H1 (cell line): ENCODE data around the gene HM13. TPM values are rescaled to one million over a fixed set of nuclear protein-coding genes. Genes with fewer than 3 reads are reported as not detected.

Experiments
- CTCF ChIA-PET: fragments of 300-600 bp; sonication (Branson Sonifier 250); formaldehyde crosslinking; loops from one replicate; lab custom pipeline; 2021; ENCODE audit not compliant: partially characterized antibody; lab: Charles Lee
- POLR2A ChIA-PET: fragments of 300-600 bp; sonication (Branson Sonifier 250); formaldehyde crosslinking; loops from one replicate; lab custom pipeline; 2021; ENCODE audit warnings: inconsistent platforms; ENCODE audit not compliant: partially characterized antibody; lab: Charles Lee
- DNase-seq, 2 experiments: peaks; one replicate each; pipeline versions ENCODE4 v3.0.0 to v3.0.0-alpha.2; 2010 to 2022; ENCODE audit warnings: low spot score in 2 of 2, low read depth in 1 of 2, mixed read lengths in 1 of 2
- FAIRE-seq: peaks from 2 replicates; lab custom pipeline; 2011; peaks lifted over from hg19 to GRCh38; lab: Jason Lieb, UNC
- H2AFZ ChIP-seq: 2 replicates; pipeline ENCODE4 v1.8.1; 2012; ENCODE audit warnings: low read length, inconsistent platforms
- H2AK5ac ChIP-seq: 2 replicates; pipeline ENCODE4 v1.6.1; 2013; ENCODE audit warnings: low read depth, low read length
- H2BK120ac ChIP-seq: replicated peaks from 2 replicates; pipeline ENCODE3; 2013; ENCODE audit warnings: low read depth, low read length, inconsistent platforms
- H2BK12ac ChIP-seq: 2 replicates; pipeline ENCODE4 v1.6.1; 2013; ENCODE audit warnings: low read depth, low read length
- H2BK15ac ChIP-seq: 2 replicates; pipeline ENCODE4 v1.6.1; 2013; ENCODE audit warnings: low read length
- H2BK20ac ChIP-seq: 2 replicates; pipeline ENCODE4 v1.6.1; 2013; ENCODE audit warnings: low read length
- H2BK5ac ChIP-seq: 2 replicates; pipeline ENCODE4 v1.6.1; 2013; ENCODE audit warnings: low read depth, low read length
- H3K14ac ChIP-seq: 2 replicates; pipeline ENCODE4 v1.6.1; 2013; ENCODE audit warnings: inconsistent platforms; ENCODE audit not compliant: insufficient read length
- H3K18ac ChIP-seq: 2 replicates; pipeline ENCODE4 v1.6.1; 2013; ENCODE audit warnings: low read length; ENCODE audit errors: extremely low read depth
- H3K23ac ChIP-seq: 2 replicates; pipeline ENCODE4 v1.6.1; 2013; ENCODE audit warnings: inconsistent platforms; ENCODE audit not compliant: insufficient read length
- H3K23me2 ChIP-seq: 2 replicates; pipeline ENCODE4 v1.6.1; 2013; ENCODE audit warnings: low read depth, low read length
- H3K27ac ChIP-seq: 2 replicates; pipeline ENCODE4 v1.6.1; 2011; ENCODE audit warnings: low read depth, low read length, inconsistent platforms
- H3K27me3 ChIP-seq, 4 experiments: replicated peaks in 1 of 4; 1 replicate in 1 of 4; 2 replicates in 3 of 4; pipeline versions ENCODE4 v1.6.1 to v1.8.1; 2011 to 2013; ENCODE audit warnings: low read length in 3 of 4, mild to moderate bottlenecking in 3 of 4, inconsistent platforms in 2 of 4, mixed read lengths in 2 of 4, moderate library complexity in 1 of 4; ENCODE audit not compliant: control insufficient read depth in 3 of 4, insufficient read depth in 3 of 4; ENCODE audit errors: extremely low read depth in 1 of 4
- H3K36me3 ChIP-seq, 4 experiments: 2 replicates each; pipeline versions ENCODE4 v1.6.1 to v1.8.1; 2011 to 2013; ENCODE audit warnings: mild to moderate bottlenecking in 4 of 4, low read length in 3 of 4, moderate library complexity in 2 of 4, control low read depth in 1 of 4, inconsistent platforms in 1 of 4; ENCODE audit not compliant: insufficient read depth in 4 of 4, control insufficient read depth in 2 of 4
- H3K4ac ChIP-seq: replicated peaks from 2 replicates; pipeline ENCODE3; 2013; ENCODE audit warnings: low read length, low read depth, mixed read lengths, inconsistent platforms; ENCODE audit not compliant: insufficient read length
- H3K4me1 ChIP-seq, 4 experiments: replicated peaks in 1 of 4; 1 replicate in 1 of 4; 2 replicates in 3 of 4; pipeline versions ENCODE4 v1.6.1 to v1.8.1; 2011 to 2013; ENCODE audit warnings: low read length in 3 of 4, inconsistent platforms in 2 of 4, mixed read lengths in 1 of 4; ENCODE audit not compliant: insufficient read depth in 4 of 4, control insufficient read depth in 3 of 4
- H3K4me2 ChIP-seq, 2 experiments: 2 replicates each; pipeline versions ENCODE4 v1.6.1 to v1.8.1; 2011 to 2013; ENCODE audit warnings: low read depth in 2 of 2, low read length in 2 of 2, control low read depth in 1 of 2, inconsistent platforms in 1 of 2, mild to moderate bottlenecking in 1 of 2; ENCODE audit not compliant: insufficient read depth in 1 of 2
- H3K4me3 ChIP-seq, 4 experiments: fragments of 200-600, 300-600 bp in 1 of 4; sonication (generic), shearing (Covaris generic), sonication (Bioruptor Twin) in 1 of 4; 2 replicates each; pipeline versions ENCODE4 v1.5.1 to v1.8.1; 2011 to 2016; ENCODE audit warnings: low read length in 4 of 4, low read depth in 3 of 4, control low read depth in 2 of 4, inconsistent platforms in 2 of 4, mild to moderate bottlenecking in 2 of 4, mixed read lengths in 1 of 4, moderate library complexity in 1 of 4; ENCODE audit not compliant: insufficient read depth in 2 of 4; ENCODE audit errors: extremely low read depth in 1 of 4
- H3K56ac ChIP-seq: replicated peaks from 2 replicates; pipeline ENCODE3; 2013; ENCODE audit warnings: low read depth, mild to moderate bottlenecking, mixed read lengths, low read length, inconsistent platforms; ENCODE audit not compliant: insufficient read length
- H3K79me1 ChIP-seq: 2 replicates; pipeline ENCODE4 v1.6.1; 2013; ENCODE audit warnings: low read depth, low read length, control low read depth
- H3K79me2 ChIP-seq, 2 experiments: 2 replicates each; pipeline versions ENCODE4 v1.6.1 to v1.8.1; 2012 to 2013; ENCODE audit warnings: low read length in 2 of 2, mild to moderate bottlenecking in 2 of 2, inconsistent platforms in 1 of 2; ENCODE audit not compliant: insufficient read depth in 2 of 2, control insufficient read depth in 1 of 2
- H3K9ac ChIP-seq, 4 experiments: replicated peaks in 1 of 4; 1 replicate in 1 of 4; 2 replicates in 3 of 4; pipeline versions ENCODE4 v1.6.1 to v1.8.1; 2011 to 2013; ENCODE audit warnings: low read depth in 3 of 4, low read length in 3 of 4, control low read depth in 2 of 4, mild to moderate bottlenecking in 2 of 4, moderate library complexity in 2 of 4, inconsistent platforms in 1 of 4; ENCODE audit errors: extremely low read depth in 1 of 4
- H3K9me3 ChIP-seq, 2 experiments: 2 replicates each; pipeline versions ENCODE4 v1.6.1 to v1.8.1; 2012 to 2013; ENCODE audit warnings: mild to moderate bottlenecking in 2 of 2, moderate library complexity in 2 of 2, control low read depth in 1 of 2, inconsistent platforms in 1 of 2, low read depth in 1 of 2, low read length in 1 of 2, mixed read lengths in 1 of 2; ENCODE audit not compliant: insufficient read depth in 2 of 2
- H4K20me1 ChIP-seq, 2 experiments: replicated peaks in 1 of 2; 2 replicates each; pipeline versions ENCODE3 to v1.8.1; 2011 to 2013; ENCODE audit warnings: inconsistent platforms in 2 of 2, low read length in 2 of 2, mild to moderate bottlenecking in 1 of 2; ENCODE audit not compliant: insufficient read depth in 2 of 2, control insufficient read depth in 1 of 2
- H4K5ac ChIP-seq: 2 replicates; pipeline ENCODE4 v1.6.1; 2013; ENCODE audit warnings: low read length, low read depth, mixed read lengths, inconsistent platforms; ENCODE audit not compliant: insufficient read length
- H4K8ac ChIP-seq: 2 replicates; pipeline ENCODE4 v1.8.0; 2013; ENCODE audit warnings: mild to moderate bottlenecking, moderate library complexity, low read length, inconsistent platforms; ENCODE audit not compliant: insufficient read depth; ENCODE audit errors: extremely low read depth
- H4K91ac ChIP-seq: replicated peaks from 2 replicates; pipeline ENCODE3; 2013; ENCODE audit warnings: low read length, mixed read lengths, inconsistent platforms; ENCODE audit not compliant: insufficient read length
- EGR1 ChIP-seq: IDR thresholded peaks from 2 replicates; pipeline ENCODE4 v1.6.1; 2011; ENCODE audit warnings: low read depth, low read length, borderline replicate concordance
- POU5F1 ChIP-seq: IDR thresholded peaks from 2 replicates; pipeline ENCODE4 v1.6.1; 2011; ENCODE audit warnings: low read depth, mild to moderate bottlenecking, low read length, moderate library complexity
- WGBS, 2 experiments: shearing (Covaris generic) in 1 of 2; methylation state at CpG; one replicate each; pipeline versions ENCODE4 v1.1.6 to v1.1.7; 2013 to 2015; ENCODE audit warnings: low lambda C conversion rate in 2 of 2, mixed read lengths in 2 of 2, inconsistent platforms in 1 of 2, low coverage in 1 of 2, missing lambda C conversion rate in 1 of 2; ENCODE audit not compliant: insufficient replicate concordance in 2 of 2, insufficient coverage in 1 of 2, insufficient read length in 1 of 2; ENCODE audit errors: extremely low coverage in 1 of 2, missing lambda C conversion rate in 1 of 2; 5-methylcytosine and 5-hydroxymethylcytosine counted together
- polyA plus RNA-seq, 7 experiments: library from polyadenylated mRNA; depleted of rRNA in 3 of 7; stranded (reverse) in 5 of 7; unstranded in 2 of 7; fragments of >200 nt in 5 of 7; fragments of 200-250 nt in 2 of 7; gene quantifications; 1 replicate in 5 of 7; 2 replicates in 1 of 7; 4 replicates in 1 of 7; pipeline versions ENCODE4 v1.2.1 to v1.2.3, GENCODE V29; 2011 to 2013; ENCODE audit warnings: missing spikeins in 2 of 7, mixed read lengths in 2 of 7
- total RNA-seq: library from RNA; stranded (reverse); fragmentation: NEBNext Ultra II Directional; extraction: Animal tissue kit (Norgen Biotek cat#: 25700); gene quantifications from 2 replicates; pipeline ENCODE4 v1.2.1, GENCODE V29; 2021

Gene HM13
- total and polyA plus RNA-seq, 2 of the 8 experiments (the other 6 are each of a cell fraction or from before 2014, with no cell fraction given), result 118 to 183 TPM

DNA sequence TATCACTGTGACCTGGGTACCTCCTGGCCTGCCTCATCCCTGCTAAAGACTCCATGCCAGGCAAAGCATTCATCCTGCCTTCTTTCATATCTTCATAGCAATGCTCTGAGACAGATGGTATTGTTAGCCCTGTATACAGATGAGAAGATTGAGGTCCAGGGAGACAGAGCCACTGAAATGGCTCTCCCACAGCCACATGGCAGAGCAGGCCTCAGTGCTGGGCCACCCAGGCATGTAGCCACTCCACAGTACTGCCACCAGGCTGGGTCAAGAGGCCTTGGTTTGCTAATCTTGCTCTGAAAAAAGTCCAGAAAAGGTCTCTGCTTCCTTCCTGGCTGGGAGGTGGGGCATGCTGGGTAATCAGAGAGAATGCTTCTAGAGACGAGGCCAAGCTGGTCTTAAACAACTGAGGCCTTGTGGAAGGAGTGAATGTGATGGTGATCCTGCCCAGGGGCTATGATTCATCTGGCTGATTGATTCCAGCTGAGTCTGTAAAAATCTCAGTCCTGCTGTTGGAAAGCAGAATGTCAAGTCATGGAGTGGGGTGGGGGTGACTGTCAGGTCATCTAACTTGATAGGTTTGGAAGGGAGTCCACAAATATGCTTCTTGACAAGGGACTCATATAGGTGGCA, 29.8 kb downstream of the HM13 start:
- no peak overlapping the region for H4K8ac ChIP-seq
- H4K91ac ChIP-seq, result no peak overlapping the region
- DNase-seq (no peak), FAIRE-seq (no peak)
- H3K4ac ChIP-seq, result no peak overlapping the region
- H3K27me3 ChIP-seq, result no peaks in the 10 kb centered on the region
- H2BK12ac ChIP-seq, result no peak overlapping the region
- H3K23me2 ChIP-seq, result no peaks in the 10 kb centered on the region
- peaks cover 3 to 20% (median 17%) of the 10 kb centered on the region in 4 experiments; a peak in 7 of 8 replicates for H3K36me3 ChIP-seq
- no peaks in the 10 kb centered on the region for H3K79me1 ChIP-seq
- peaks cover 0 to 2% of the 10 kb centered on the region in 2 experiments for H4K20me1 ChIP-seq
- no peak overlapping the region for H3K56ac ChIP-seq
- H2BK15ac ChIP-seq, result no peak overlapping the region
- H3K9ac ChIP-seq, result no peak overlapping the region; a peak in 1 of 7 replicates
- H2AK5ac ChIP-seq, result no peak overlapping the region
- H3K79me2 ChIP-seq, result peaks cover 0 to 18% of the 10 kb centered on the region in 2 experiments; a peak in 2 of 4 replicates
- H3K4me3 ChIP-seq, result no peak overlapping the region
- H2AFZ ChIP-seq, result no peak overlapping the region
- 88% methylated on average over 1 of the region's 1 CpG; no CpG with 5 or more reads in 1 of the 2 experiments for WGBS, 2 experiments
- H3K27ac ChIP-seq, result no peak overlapping the region
- H2BK20ac ChIP-seq, result no peak overlapping the region
- H3K9me3 ChIP-seq, result no peaks in the 10 kb centered on the region; a peak in 1 of 4 replicates
- H2BK5ac ChIP-seq, result no peak overlapping the region
- H3K4me2 ChIP-seq, result no peak overlapping the region
- H3K4me1 ChIP-seq, result no peaks in the 10 kb centered on the region; a peak in 3 of 7 replicates
- CTCF ChIA-PET, result interaction anchor here (15.1 kb wide), 1 partner anchor 15 kb away, joined by 170 read pairs; no protein-coding TSS in a partner anchor
- no peak overlapping the region for H2BK120ac ChIP-seq
- TF ChIP-seq POU5F1, result no peak
- no peak for TF ChIP-seq EGR1
- TF ChIP-seq, all 59 proteins: peak for 0
- H3K23ac ChIP-seq, result no peak overlapping the region
- no peak overlapping the region for H3K18ac ChIP-seq
- no peak overlapping the region for H4K5ac ChIP-seq
- H3K14ac ChIP-seq, result no peak overlapping the region
- POLR2A ChIA-PET, result interaction anchor here (0.8 to 1.8 kb wide), 3 partner anchors 17 to 63 kb away, joined by 3 to 5 read pairs (median 4); no protein-coding TSS in a partner anchor
